Glutamatergic neuron (in vitro differentiated cells): ENCODE results near the gene COL20A1. TPM values are rescaled to one million over a fixed set of nuclear protein-coding genes. Genes with fewer than 3 reads are reported as not detected.

ENCODE experiments used
- DNase-seq: peaks from one replicate; pipeline ENCODE4 v3.0.0; 2022
- H3K27ac Mint-ChIP-seq: one replicate; pipeline ENCODE4 v1.8.0; 2020; ENCODE audit warnings: mild to moderate bottlenecking, mixed read lengths, inconsistent platforms; ENCODE audit not compliant: unreplicated experiment
- H3K27me3 Mint-ChIP-seq: one replicate; pipeline ENCODE4 v1.8.0; 2020; ENCODE audit warnings: mild to moderate bottlenecking, moderate library complexity, mixed read lengths, inconsistent platforms; ENCODE audit not compliant: unreplicated experiment
- H3K36me3 Mint-ChIP-seq: one replicate; pipeline ENCODE4 v1.8.0; 2020; ENCODE audit warnings: mild to moderate bottlenecking, mixed read lengths, inconsistent platforms; ENCODE audit not compliant: unreplicated experiment
- H3K4me1 Mint-ChIP-seq: one replicate; pipeline ENCODE4 v1.8.0; 2020; ENCODE audit warnings: mild to moderate bottlenecking, low read depth, mixed read lengths, inconsistent platforms; ENCODE audit not compliant: unreplicated experiment
- H3K4me3 Mint-ChIP-seq: one replicate; pipeline ENCODE4 v1.8.0; 2020; ENCODE audit warnings: mild to moderate bottlenecking, mixed read lengths, inconsistent platforms; ENCODE audit not compliant: unreplicated experiment
- H3K9me3 Mint-ChIP-seq: one replicate; pipeline ENCODE4 v1.8.0; 2020; ENCODE audit warnings: mild to moderate bottlenecking, moderate library complexity, mixed read lengths, inconsistent platforms; ENCODE audit not compliant: unreplicated experiment
- CTCF ChIP-seq: fragments of 200-600 bp; sonication (generic); IDR thresholded peaks from one replicate; pipeline ENCODE4 v1.5.0; 2021; ENCODE audit not compliant: partially characterized antibody, unreplicated experiment
- total RNA-seq: library from RNA; stranded (reverse); fragmentation: NEBNext Ultra II Directional; extraction: Animal tissue kit (Norgen Biotek cat#: 25700); gene quantifications from one replicate; pipeline ENCODE4 v1.2.1, GENCODE V29; 2021; ENCODE audit not compliant: unreplicated experiment

Gene COL20A1
- total RNA-seq, 1 donor from 2014 or later, result 2.1 TPM

GRCh38 chr20:63360850-63361518 is 68.0 kb downstream of the COL20A1 start, which contains the start of gene CHRNA4:
Gene CHRNA4, minus strand, starts transcription at chr20:63361349. Its CDS starts 184 bp downstream, at chr20:63361165.
- peak; percentile 58 for DNase-seq
- H3K36me3 Mint-ChIP-seq, result no peaks in the 10 kb centered on the region
- H3K27ac Mint-ChIP-seq, result peak within 1 kb of the TSS; percentile 55
- H3K4me1 Mint-ChIP-seq, result peaks cover 19% of the 10 kb centered on the region
- TF ChIP-seq CTCF, result no peak
- H3K27me3 Mint-ChIP-seq, result peaks cover 12% of the 10 kb centered on the region
- H3K9me3 Mint-ChIP-seq, result peaks cover 8% of the 10 kb centered on the region
- peak within 1 kb of the TSS; percentile 83 for H3K4me3 Mint-ChIP-seq

DNA sequence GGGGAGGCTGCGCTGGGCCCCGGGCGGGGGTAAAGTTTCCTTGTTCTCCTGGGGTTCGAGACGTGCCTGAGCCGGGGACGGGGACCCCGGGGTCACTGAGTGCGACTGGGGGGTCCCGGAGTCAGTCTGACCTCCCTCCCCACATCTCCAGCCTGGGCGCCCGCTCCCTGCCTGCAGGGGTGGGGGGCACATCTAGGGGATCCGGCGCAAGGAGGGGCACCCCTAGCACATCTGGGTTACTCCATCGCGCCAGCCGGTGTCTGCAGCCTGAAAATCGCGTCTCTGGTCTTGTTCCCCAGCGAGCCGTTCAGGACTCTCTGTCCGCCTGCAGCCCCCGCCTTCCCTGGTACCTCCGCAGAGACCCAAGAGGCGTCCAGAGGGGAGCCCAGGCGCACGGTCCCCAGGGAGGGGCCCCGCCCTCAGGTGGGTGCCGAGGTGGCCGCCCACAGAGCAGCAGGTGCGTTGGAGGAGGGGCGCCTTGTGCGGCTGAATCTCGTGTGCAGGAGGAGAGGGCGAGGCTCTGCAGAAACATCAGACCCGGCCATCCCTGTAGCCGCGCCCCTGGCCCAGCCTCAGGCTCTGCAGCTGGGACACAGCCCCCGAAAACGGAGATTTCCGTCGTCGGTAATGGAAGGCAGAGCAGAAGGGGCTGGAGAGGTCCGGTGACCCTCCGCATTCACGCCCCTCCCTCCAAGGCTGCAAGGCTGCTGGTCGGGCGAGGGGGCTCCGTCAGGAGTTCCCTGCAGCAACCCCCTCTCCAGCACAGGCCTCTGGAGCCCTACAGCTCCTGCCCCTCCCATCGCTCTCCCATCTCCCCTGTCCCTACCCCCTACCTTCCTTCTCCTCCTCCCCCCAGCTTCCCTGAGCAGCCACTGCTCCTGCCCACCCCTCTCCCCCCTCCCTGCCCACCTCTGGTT is 68.8 kb downstream of the COL20A1 start:
- Mint-ChIP-seq H3K4me1 (peaks cover 19% of the 10 kb centered on the region), H3K9me3 (peaks cover 8% of the 10 kb centered on the region), H3K27ac (no peak overlapping the region), H3K36me3 (no peaks in the 10 kb centered on the region), H3K27me3 (peaks cover 14% of the 10 kb centered on the region), H3K4me3 (peak overlapping the region; percentile 52)
- TF ChIP-seq CTCF, result no peak
- peak; percentile 56 for DNase-seq

DNA sequence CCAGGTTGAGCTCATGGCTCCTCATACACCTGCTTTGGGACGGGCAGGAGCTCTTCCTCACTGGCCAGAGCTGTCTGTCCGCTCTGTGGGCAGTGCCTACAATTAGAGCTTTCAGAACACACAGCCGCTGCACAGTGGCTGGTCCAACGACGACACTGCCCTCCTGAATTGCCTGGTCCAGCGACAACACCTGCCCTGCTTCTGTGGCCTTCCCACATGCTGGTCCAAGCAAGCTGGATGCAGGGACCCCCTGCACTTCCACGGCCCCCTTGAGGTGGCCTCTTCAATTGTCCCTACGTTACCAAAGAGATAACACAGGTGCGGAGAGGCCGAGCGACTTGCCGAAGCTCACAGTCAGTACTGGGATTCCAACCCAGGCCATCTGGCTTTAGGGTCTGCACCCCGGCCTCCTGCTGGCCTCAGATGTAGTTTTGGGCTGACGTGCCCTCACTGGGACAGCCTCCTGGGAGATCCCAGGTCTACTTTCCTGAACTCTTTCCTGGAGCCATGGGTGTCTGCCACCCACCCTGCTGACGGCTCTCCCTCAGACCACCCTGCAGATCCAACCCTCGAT is 69.5 kb downstream of the COL20A1 start:
- peaks cover 8% of the 10 kb centered on the region for H3K9me3 Mint-ChIP-seq
- TF ChIP-seq CTCF, result no peak
- H3K36me3 Mint-ChIP-seq, result no peaks in the 10 kb centered on the region
- H3K27me3 Mint-ChIP-seq, result peaks cover 14% of the 10 kb centered on the region
- peak overlapping the region; percentile 78 for H3K27ac Mint-ChIP-seq
- H3K4me3 Mint-ChIP-seq, result peak overlapping the region; percentile 52
- H3K4me1 Mint-ChIP-seq, result peaks cover 23% of the 10 kb centered on the region
- DNase-seq, result peak; percentile 16

DNA sequence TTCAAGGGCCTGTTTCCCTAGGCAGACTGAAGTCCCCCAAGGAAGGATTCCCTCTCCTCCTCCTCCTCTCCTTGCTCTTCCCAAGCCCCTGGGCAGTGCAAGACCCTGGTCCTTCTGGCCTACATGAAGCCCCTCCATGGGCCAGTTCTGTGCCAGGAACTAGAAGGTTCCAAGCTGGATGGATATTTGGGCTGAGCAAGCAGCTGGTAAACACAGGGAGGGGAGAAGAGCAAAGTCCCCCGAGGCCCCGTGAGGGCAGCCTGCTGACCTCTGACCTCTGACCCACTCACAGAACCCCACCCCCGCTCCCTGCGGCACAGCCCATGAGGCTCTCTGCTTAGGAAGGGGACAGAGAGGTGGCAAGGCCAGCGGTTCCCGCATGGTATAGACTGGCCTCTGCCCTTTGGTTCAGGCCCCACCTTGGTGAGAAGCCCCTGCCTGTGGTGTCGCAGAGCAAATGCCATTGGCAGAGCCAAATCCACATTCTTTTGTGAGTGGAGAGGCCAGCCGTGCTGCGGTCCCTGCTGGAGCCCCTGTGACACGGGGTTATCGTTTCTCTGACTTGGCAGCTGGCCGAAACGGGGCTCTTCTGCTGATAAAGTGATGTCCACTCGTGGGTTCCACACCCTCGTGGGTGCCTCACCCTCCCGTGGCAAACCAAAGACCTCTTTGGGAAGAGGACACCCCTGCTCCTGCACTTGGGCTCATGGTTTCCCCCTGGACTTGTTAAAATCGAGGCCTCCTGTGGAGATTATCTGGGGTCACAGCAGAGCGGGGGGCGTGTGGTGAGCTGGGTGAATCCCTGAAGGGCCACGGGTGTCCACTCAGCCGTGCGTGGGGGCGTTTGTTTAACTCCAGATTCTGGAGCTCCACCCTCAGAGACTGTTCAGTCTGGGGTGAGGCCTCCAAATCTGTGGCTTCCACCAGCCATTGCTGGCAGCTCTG is 70.3 kb downstream of the COL20A1 start:
- DNase-seq, result peak; percentile 25
- Mint-ChIP-seq H3K27me3 (peaks cover 16% of the 10 kb centered on the region), H3K4me1 (peaks cover 23% of the 10 kb centered on the region), H3K36me3 (no peaks in the 10 kb centered on the region), H3K4me3 (peak overlapping the region; percentile 52), H3K9me3 (peaks cover 8% of the 10 kb centered on the region), H3K27ac (peak overlapping the region; percentile 78)
- no peak for TF ChIP-seq CTCF
